ENCODE measurements around the gene ATP8B4.

DNA sequence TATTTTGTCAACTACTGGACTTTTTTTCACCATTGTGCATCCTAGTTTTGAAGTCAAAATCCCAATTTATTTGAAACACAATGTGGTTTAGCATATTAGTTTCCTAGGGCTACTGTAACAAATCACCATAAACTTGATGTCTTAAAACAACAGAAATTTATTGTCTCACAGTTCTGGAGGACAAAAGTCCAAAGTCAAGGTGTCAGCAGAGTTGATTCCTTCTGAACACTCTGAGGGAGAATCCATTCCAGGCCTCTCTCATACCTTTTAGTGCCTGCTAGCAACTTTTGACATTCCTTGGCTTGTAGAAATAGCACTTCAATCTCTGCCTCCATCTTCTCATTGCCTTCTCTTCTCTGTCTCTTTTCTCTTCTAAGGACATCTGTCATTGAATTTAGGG lies 48.1 kb upstream of the ATP8B4 start:
- TF ChIP-seq BHLHE40 (IDR thresholded peaks at IDR 0.05; ENCODE audit: borderline replicate concordance) (no peak), HDGF (IDR thresholded peaks at IDR 0.05; ENCODE audit: borderline replicate concordance) (no peak), SP1 (IDR thresholded peaks at IDR 0.05) (no peak), PKNOX1 (IDR thresholded peaks at IDR 0.05) (no peak), SUZ12 (IDR thresholded peaks at IDR 0.05) (no peak), NFRKB (IDR thresholded peaks at IDR 0.05) (no peak), FOXM1 (IDR thresholded peaks at IDR 0.05; ENCODE audit: borderline replicate concordance) (no peak), FOXK2 (IDR thresholded peaks at IDR 0.05) (no peak)

Data from HEK293T (cell line).